Tibial nerve (tissue), 4 donors: ENCODE measurements around the gene MRPS9. TPM values are rescaled to one million over a fixed set of nuclear protein-coding genes. Genes with fewer than 3 reads are reported as not detected.

ENCODE experiments used
- DNase-seq, 2 donors: peaks; one replicate each; pipeline ENCODE4 v3.0.0-alpha.2; 2019; ENCODE audit warnings: low spot score in 2 of 2
- H3K27ac ChIP-seq, 4 donors: fragments of 200-600 bp; sonication (generic) in 3 of 4; one replicate each; pipeline ENCODE4 v1.5.1; 2017 to 2019; ENCODE audit warnings: mild to moderate bottlenecking in 1 of 4
- H3K27me3 ChIP-seq, 2 donors: fragments of 200-600 bp; sonication (generic) in 1 of 2; one replicate each; pipeline versions ENCODE4 v1.5.1 to v1.6.0; 2017 to 2019
- H3K36me3 ChIP-seq, 3 donors: fragments of 200-600 bp; sonication (generic); one replicate each; pipeline ENCODE4 v1.5.1; 2018 to 2019
- H3K4me1 ChIP-seq, 4 donors: fragments of 200-600 bp; sonication (generic) in 3 of 4; one replicate each; pipeline ENCODE4 v1.5.1; 2017 to 2019
- H3K4me3 ChIP-seq, 4 donors: fragments of 200-600 bp; sonication (generic) in 3 of 4; one replicate each; pipeline ENCODE4 v1.5.1; 2017 to 2019; ENCODE audit warnings: mild to moderate bottlenecking in 1 of 4, moderate library complexity in 1 of 4
- H3K9me3 ChIP-seq, 4 donors: fragments of 200-600 bp; sonication (generic) in 3 of 4; one replicate each; pipeline ENCODE4 v1.5.1; 2017 to 2019
- EP300 ChIP-seq, 2 donors: sonication (generic); formaldehyde crosslinking; IDR thresholded peaks; one replicate each; pipeline ENCODE4 v1.6.1; 2017; ENCODE audit warnings: antibody characterized with exemption in 2 of 2, mild to moderate bottlenecking in 1 of 2
- POLR2A ChIP-seq, 2 donors: fragments of 450-650 bp; IDR thresholded peaks; one replicate each; pipeline ENCODE4 v1.6.1; 2017; ENCODE audit warnings: antibody characterized with exemption in 2 of 2, mild to moderate bottlenecking in 2 of 2, moderate library complexity in 2 of 2
- WGBS, 2 donors: methylation state at CpG; one replicate each; pipeline ENCODE4 v1.1.5; 2018; 5-methylcytosine and 5-hydroxymethylcytosine counted together
- total RNA-seq, 4 donors: library from RNA; depleted of rRNA; stranded (reverse); fragments of >200 nt; gene quantifications; one replicate each; pipeline ENCODE4 v1.1.0, GENCODE V29; 2016
- TF ChIP-seq, protein P1 (sequence below), 5 experiments: fragments of 200-600 bp in 3 of 5; fragments of 450-650 bp in 2 of 5; sonication (generic) in 3 of 5; IDR thresholded peaks; one replicate each; pipeline ENCODE4 v1.5.1; 2016 to 2019; ENCODE audit warnings: antibody characterized with exemption in 5 of 5, mild to moderate bottlenecking in 3 of 5, moderate library complexity in 2 of 5

MRPS9 gene
- total RNA-seq, 4 donors from 2014 or later: 11.2 to 16.5 (median 14.1) TPM

DNA sequence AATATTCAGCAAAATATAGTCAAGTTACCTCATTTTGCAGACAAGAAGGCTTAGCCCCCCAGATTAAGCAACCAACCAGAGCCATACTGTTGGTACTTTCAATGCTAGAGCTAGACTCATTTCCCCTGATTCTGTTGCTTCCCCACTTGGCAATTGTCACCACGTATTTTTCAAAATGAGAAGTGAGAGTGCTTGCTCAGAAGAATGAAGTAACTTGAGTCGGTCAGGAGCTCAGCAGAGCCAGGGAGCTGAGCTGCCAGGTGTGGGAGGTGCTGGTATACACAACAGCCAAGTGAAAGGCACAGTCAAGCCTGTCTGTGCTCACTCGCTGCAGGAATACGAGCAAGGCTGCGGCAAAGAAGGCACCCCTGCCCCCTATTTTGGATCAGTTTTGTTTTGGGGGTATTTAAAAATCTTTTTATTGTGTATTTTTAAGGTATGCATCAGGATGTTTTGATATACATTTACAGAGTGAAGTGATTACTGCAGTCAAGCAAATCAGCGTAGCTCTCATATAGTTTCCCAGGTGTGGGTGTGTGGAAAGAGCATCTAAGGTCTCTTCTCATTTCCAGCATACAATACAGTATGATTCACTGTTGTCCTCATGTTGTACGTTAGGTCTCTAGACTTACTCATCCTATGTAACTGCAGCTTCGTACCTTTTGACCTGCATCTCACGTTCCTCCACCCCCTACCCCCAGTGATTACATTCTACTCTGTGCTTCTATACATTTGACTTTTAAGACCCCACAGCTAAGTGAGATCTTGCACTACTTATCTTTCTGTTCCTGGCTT is 62.4 kb downstream of the MRPS9 start:
- H3K36me3 ChIP-seq: peaks cover 0 to 57% (median 0%) of the 10 kb centered on the region in 3 donors
- TF ChIP-seq, protein P1, sequence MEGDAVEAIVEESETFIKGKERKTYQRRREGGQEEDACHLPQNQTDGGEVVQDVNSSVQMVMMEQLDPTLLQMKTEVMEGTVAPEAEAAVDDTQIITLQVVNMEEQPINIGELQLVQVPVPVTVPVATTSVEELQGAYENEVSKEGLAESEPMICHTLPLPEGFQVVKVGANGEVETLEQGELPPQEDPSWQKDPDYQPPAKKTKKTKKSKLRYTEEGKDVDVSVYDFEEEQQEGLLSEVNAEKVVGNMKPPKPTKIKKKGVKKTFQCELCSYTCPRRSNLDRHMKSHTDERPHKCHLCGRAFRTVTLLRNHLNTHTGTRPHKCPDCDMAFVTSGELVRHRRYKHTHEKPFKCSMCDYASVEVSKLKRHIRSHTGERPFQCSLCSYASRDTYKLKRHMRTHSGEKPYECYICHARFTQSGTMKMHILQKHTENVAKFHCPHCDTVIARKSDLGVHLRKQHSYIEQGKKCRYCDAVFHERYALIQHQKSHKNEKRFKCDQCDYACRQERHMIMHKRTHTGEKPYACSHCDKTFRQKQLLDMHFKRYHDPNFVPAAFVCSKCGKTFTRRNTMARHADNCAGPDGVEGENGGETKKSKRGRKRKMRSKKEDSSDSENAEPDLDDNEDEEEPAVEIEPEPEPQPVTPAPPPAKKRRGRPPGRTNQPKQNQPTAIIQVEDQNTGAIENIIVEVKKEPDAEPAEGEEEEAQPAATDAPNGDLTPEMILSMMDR (IDR thresholded peaks at IDR 0.05): no peak
- TF ChIP-seq POLR2A (IDR thresholded peaks at IDR 0.05) (no peak), EP300 (IDR thresholded peaks at IDR 0.05) (no peak)
- H3K27me3 ChIP-seq: no peaks in the 10 kb centered on the region
- WGBS, 2 donors: 91 to 93% methylated on average over 9 of the region's 9 CpGs
- H3K9me3 ChIP-seq: no peaks in the 10 kb centered on the region
- H3K4me3 ChIP-seq: no peak overlapping the region
- no peaks in the 10 kb centered on the region for H3K4me1 ChIP-seq
- no peak overlapping the region for H3K27ac ChIP-seq
- DNase-seq: no peak

DNA sequence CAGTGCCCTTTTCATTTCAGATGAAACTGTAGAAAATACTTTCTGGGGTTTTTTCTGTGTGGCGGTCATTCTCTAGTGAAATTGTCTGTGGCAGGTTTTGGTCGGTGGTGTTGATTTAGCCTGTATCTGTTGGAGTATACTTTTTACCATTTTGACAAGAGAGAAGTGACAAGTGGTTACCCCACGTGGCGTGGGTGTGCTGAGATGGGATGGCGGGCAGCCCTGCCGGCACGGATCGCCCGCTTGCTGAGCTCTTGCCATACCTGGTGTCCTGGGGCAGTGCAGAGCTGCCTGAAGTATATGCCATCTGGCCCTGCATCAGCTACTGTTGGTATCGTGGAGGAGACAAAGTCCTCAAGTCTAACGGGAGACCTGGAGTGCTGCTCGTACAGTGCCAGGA is 64.1 kb downstream of the MRPS9 start:
- no peak overlapping the region for H3K4me3 ChIP-seq
- TF ChIP-seq, protein P1 (IDR thresholded peaks at IDR 0.05): no peak
- TF ChIP-seq POLR2A (IDR thresholded peaks at IDR 0.05): no peak
- no peak for TF ChIP-seq EP300 (IDR thresholded peaks at IDR 0.05)
- 90 to 92% methylated on average over 7 to 12 of the region's 12 CpGs for WGBS, 2 donors
- H3K4me1 ChIP-seq: no peaks in the 10 kb centered on the region
- H3K36me3 ChIP-seq: peaks cover 0 to 52% (median 0%) of the 10 kb centered on the region in 3 donors
- no peaks in the 10 kb centered on the region for H3K27me3 ChIP-seq
- no peaks in the 10 kb centered on the region for H3K9me3 ChIP-seq
- H3K27ac ChIP-seq: no peak overlapping the region
- no peak for DNase-seq

DNA sequence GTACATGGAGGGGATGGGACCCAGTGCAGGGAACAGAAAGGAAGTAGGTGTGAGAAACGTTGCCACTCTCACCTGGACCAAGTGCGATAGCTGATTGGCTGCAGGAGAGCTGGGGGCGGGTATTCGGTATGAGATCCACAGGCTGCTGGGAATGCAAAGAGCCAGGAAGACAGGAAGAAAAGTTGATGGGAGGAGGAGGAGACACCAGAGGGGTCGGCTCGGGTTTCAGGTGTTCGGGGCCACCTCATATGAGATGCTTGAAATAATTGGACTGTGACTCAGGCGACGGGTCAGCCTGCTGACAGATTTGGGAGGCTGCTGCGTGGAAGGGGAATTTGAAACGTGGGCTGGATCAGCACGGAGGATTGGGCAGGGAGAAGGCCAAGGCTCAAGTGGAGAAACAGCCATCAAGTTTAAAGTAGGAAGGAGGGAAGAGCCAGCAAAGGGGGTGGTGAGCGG is 65.1 kb downstream of the MRPS9 start:
- TF ChIP-seq, protein P1 (IDR thresholded peaks at IDR 0.05): no peak
- TF ChIP-seq EP300 (IDR thresholded peaks at IDR 0.05) (no peak), POLR2A (IDR thresholded peaks at IDR 0.05) (no peak)
- WGBS, 2 donors: 51 to 53% methylated on average over 13 of the region's 13 CpGs
- Histone ChIP-seq H3K4me3 (no peak overlapping the region), H3K27ac (no peak overlapping the region), H3K27me3 (no peaks in the 10 kb centered on the region), H3K4me1 (no peaks in the 10 kb centered on the region), H3K9me3 (no peaks in the 10 kb centered on the region), H3K36me3 (peaks cover 0 to 45% (median 0%) of the 10 kb centered on the region in 3 donors)
- no peak for DNase-seq

DNA sequence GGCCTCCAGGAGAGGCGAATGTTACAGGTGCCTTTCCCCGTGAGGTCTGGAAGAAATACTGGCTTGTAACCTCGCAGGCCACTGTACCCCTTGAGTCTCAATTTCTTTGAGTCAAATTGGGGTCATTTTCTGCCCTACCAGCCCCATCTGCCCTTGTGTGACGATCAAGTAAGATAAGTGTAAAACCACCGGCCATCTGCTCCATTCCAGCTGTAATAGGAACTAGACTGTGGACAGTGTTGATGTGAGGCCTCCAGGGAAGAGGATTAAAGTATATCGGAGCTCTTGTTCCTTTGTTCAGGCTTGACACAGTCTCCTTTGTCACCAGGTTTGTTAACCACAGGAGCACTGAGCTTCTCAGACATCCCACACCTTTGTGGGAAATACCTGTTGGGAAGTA is 65.6 kb downstream of the MRPS9 start:
- Histone ChIP-seq H3K4me1 (no peaks in the 10 kb centered on the region), H3K4me3 (no peak overlapping the region), H3K36me3 (peaks cover 0 to 45% (median 0%) of the 10 kb centered on the region in 3 donors), H3K27me3 (no peaks in the 10 kb centered on the region), H3K9me3 (no peaks in the 10 kb centered on the region), H3K27ac (no peak overlapping the region)
- TF ChIP-seq POLR2A (IDR thresholded peaks at IDR 0.05) (no peak), EP300 (IDR thresholded peaks at IDR 0.05) (no peak)
- TF ChIP-seq, protein P1 (IDR thresholded peaks at IDR 0.05): no peak
- no peak for DNase-seq
- 78 to 83% methylated on average over 6 of the region's 6 CpGs for WGBS, 2 donors

DNA sequence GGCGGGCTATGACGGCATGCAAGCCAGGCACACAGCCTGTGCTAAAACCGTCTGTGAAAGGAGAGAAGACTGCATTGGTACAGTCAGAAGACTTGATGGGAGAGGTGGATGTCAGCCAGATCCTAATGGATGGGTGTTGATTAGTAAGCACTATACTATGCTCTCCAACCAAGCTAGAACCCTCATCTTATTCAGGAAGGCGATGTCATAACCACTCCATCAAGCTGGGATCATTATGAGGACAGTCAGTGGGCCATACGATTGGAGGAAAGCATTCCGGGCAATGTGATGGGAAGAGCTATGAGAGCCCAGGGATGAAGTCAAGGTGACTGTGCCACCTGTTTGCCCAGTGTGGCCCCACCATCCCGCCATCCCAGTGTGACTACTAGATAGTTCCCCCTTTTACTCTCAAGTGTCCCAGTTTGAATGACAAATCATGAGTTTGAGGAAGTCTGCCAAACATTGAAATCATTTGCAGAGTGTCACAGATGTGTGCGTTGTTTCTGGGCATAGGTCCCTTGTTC is 66.4 kb downstream of the MRPS9 start:
- whole genome bisulfite sequencing, 2 donors: 90 to 92% methylated on average over 8 of the region's 8 CpGs
- H3K4me3 ChIP-seq: no peak overlapping the region
- TF ChIP-seq EP300 (IDR thresholded peaks at IDR 0.05) (no peak), POLR2A (IDR thresholded peaks at IDR 0.05) (no peak)
- TF ChIP-seq, protein P1 (IDR thresholded peaks at IDR 0.05): no peak
- no peak overlapping the region for H3K27ac ChIP-seq
- H3K9me3 ChIP-seq: no peaks in the 10 kb centered on the region
- no peaks in the 10 kb centered on the region for H3K4me1 ChIP-seq
- H3K36me3 ChIP-seq: peaks cover 0 to 38% (median 0%) of the 10 kb centered on the region in 3 donors
- no peak for DNase-seq
- H3K27me3 ChIP-seq: no peaks in the 10 kb centered on the region
